CD4-positive, alpha-beta memory T cell (primary cell): ENCODE results near the gene NXF3. TPM values are rescaled to one million over a fixed set of nuclear protein-coding genes. Genes with fewer than 3 reads are reported as not detected.
"Not testable (repeated sequence)": the region's sequence is repeated elsewhere in the genome, so short reads cannot be mapped to it uniquely, and the experiment has no call there.

Experiments used
- CTCF ChIA-PET: fragments of 350-600 bp; sonication (Branson Sonifier 250); formaldehyde crosslinking; loops from one replicate; lab custom pipeline; 2021; ENCODE audit warnings: inconsistent platforms; ENCODE audit not compliant: partially characterized antibody; lab: Charles Lee
- POLR2A ChIA-PET: fragments of 350-600 bp; sonication (Branson Sonifier 250); formaldehyde crosslinking; loops from one replicate; lab custom pipeline; 2021; ENCODE audit not compliant: partially characterized antibody; lab: Charles Lee
- DNase-seq, 5 donors: peaks; one replicate each; pipeline versions ENCODE4 v3.0.0 to v3.0.0-alpha.2; 2020 to 2022; ENCODE audit warnings: mixed read lengths in 1 of 5
- H3K27ac ChIP-seq: one replicate; pipeline ENCODE4 v1.7.0; 2013; ENCODE audit warnings: low read depth, low read length
- H3K27me3 ChIP-seq: 2 replicates; pipeline ENCODE4 v1.7.0; 2013; ENCODE audit warnings: mild to moderate bottlenecking, low read length, moderate library complexity; ENCODE audit not compliant: insufficient read depth
- H3K36me3 ChIP-seq: 2 replicates; pipeline ENCODE4 v1.7.0; 2013; ENCODE audit warnings: mild to moderate bottlenecking, low read length, moderate library complexity; ENCODE audit not compliant: insufficient read depth
- H3K4me1 ChIP-seq: 2 replicates; pipeline ENCODE4 v1.7.0; 2013; ENCODE audit warnings: mild to moderate bottlenecking, low read length, moderate library complexity; ENCODE audit not compliant: insufficient read depth
- H3K4me3 ChIP-seq, 2 donors: one replicate each; pipeline ENCODE4 v1.7.0; 2013; ENCODE audit warnings: low read length in 2 of 2, mild to moderate bottlenecking in 1 of 2
- H3K9me3 ChIP-seq, 2 donors: one replicate each; pipeline ENCODE4 v1.7.0; 2013; ENCODE audit warnings: low read length in 2 of 2, control low read depth in 1 of 2; ENCODE audit not compliant: control insufficient read depth in 1 of 2
- H3K27ac Mint-ChIP-seq, 7 donors: one replicate each; pipeline ENCODE4 v1.8.0; 2020 to 2021; ENCODE audit warnings: mixed read lengths in 7 of 7, mild to moderate bottlenecking in 6 of 7, inconsistent platforms in 3 of 7, moderate library complexity in 3 of 7
- H3K27me3 Mint-ChIP-seq, 2 donors: one replicate each; pipeline ENCODE4 v1.8.0; 2020 to 2021; ENCODE audit warnings: mixed read lengths in 2 of 2
- H3K36me3 Mint-ChIP-seq, 2 donors: one replicate each; pipeline ENCODE4 v1.8.0; 2020 to 2021; ENCODE audit warnings: mixed read lengths in 2 of 2, inconsistent platforms in 1 of 2, mild to moderate bottlenecking in 1 of 2
- H3K4me1 Mint-ChIP-seq, 4 donors: one replicate each; pipeline ENCODE4 v1.8.0; 2020 to 2021; ENCODE audit warnings: mixed read lengths in 4 of 4, mild to moderate bottlenecking in 1 of 4
- H3K4me3 Mint-ChIP-seq, 8 donors: one replicate each; pipeline ENCODE4 v1.8.0; 2020 to 2021; ENCODE audit warnings: mixed read lengths in 8 of 8, mild to moderate bottlenecking in 7 of 8, moderate library complexity in 6 of 8, inconsistent platforms in 3 of 8
- H3K9me3 Mint-ChIP-seq, 8 donors: one replicate each; pipeline ENCODE4 v1.8.0; 2020 to 2021; ENCODE audit warnings: mixed read lengths in 8 of 8, mild to moderate bottlenecking in 5 of 8, inconsistent platforms in 3 of 8, moderate library complexity in 1 of 8
- intact Hi-C: fragments of 100-400 bp; cut with micrococcal nuclease; formaldehyde crosslinking; loops from one replicate; pipeline ENCODE4 v1.15.1; 2023
- polyA plus RNA-seq, 2 donors: library from polyadenylated mRNA; unstranded; fragments of 300-500 nt; fragmentation: Illumina TruSeq; gene quantifications; one replicate each; pipeline ENCODE4 v1.2.3, GENCODE V29; 2021
- total RNA-seq, 2 experiments: library from RNA; stranded (reverse); gene quantifications; one replicate each; pipeline ENCODE4 v1.2.3, GENCODE V29; 2021

NXF3 gene
- total and polyA plus RNA-seq, 4 experiments from 2014 or later, result not detected

DNA sequence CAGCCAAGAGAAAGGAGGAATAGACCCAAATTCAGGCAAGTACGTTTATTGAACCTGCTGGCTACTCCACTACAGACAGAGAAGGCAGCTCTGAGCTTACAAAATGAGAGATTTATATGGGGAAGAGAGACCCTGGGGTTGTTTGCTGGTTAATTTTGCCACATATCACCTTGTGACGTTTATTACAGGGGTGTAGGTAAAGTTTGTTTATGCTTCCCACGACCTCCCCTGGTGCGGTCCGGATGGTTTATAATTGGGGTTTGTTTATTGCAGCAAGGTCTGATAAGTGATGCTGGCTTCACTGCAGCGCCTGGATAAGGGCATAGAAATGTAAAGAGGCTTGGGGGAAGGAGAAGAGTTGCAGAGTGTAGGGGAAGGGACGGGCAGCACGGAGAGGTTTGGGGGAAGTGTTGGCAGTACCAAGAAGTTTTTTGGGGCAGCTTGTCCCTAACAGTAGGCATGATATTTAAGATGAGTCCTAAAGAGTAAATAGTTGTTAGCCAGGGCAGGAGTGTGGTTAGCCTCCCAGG, 41.6 kb downstream of the NXF3 start:
- H3K9me3 ChIP-seq, result no peaks in the 10 kb centered on the region
- Mint-ChIP-seq H3K9me3 (peaks cover 0 to 6% (median under 1%) of the 10 kb centered on the region in 8 donors), H3K36me3 (no peaks in the 10 kb centered on the region), H3K27ac (no peak overlapping the region), H3K4me1 (no peaks in the 10 kb centered on the region), H3K27me3 (peaks cover 2 to 4% of the 10 kb centered on the region in 2 donors), H3K4me3 (no peak overlapping the region)
- intact Hi-C loops, result no loop called here
- no peak overlapping the region for H3K27ac ChIP-seq
- DNase-seq, result no peak
- H3K27me3 ChIP-seq, result no peaks in the 10 kb centered on the region
- no peak overlapping the region for H3K4me3 ChIP-seq
- no peaks in the 10 kb centered on the region for H3K36me3 ChIP-seq
- ChIA-PET CTCF (no interaction called here), POLR2A (no interaction called here)
- no peaks in the 10 kb centered on the region for H3K4me1 ChIP-seq

GRCh38 chrX:103033371-103033770, 59.6 kb downstream of the NXF3 start:
- POLR2A ChIA-PET, CTCF ChIA-PET, H3K4me1 Mint-ChIP-seq: not testable (repeated sequence)

More at GRCh38 chrX:103033371-103033770, 59.6 kb downstream of the NXF3 start:
- intact Hi-C loops, H3K36me3 Mint-ChIP-seq, H3K27ac Mint-ChIP-seq, H3K9me3 ChIP-seq, H3K27me3 Mint-ChIP-seq, H3K27ac ChIP-seq, H3K27me3 ChIP-seq, H3K9me3 Mint-ChIP-seq, H3K4me3 Mint-ChIP-seq, H3K4me3 ChIP-seq, H3K4me1 ChIP-seq, DNase-seq, H3K36me3 ChIP-seq: not testable (repeated sequence)

Other genes starting within 250 kb of the NXF3 start
- gene RAB40AL, start 155.9 kb downstream of the NXF3 start, total RNA-seq, result under 1 TPM in 1 of 2 experiments, not detected in 1; 0.64 TPM
- not detected for gene RAB40AL, start 155.9 kb downstream of the NXF3 start, polyA plus RNA-seq
- not detected for gene BEX1, start 29.0 kb downstream of the NXF3 start, total RNA-seq
- gene BEX1, start 29.0 kb downstream of the NXF3 start, polyA plus RNA-seq, result under 1 TPM in 1 of 2 donors, not detected in 1; 0.50 TPM
- gene BEX4, start 122.0 kb upstream of the NXF3 start, total RNA-seq, result 10 to 100 TPM; 38.9 to 39.6 TPM
- 100 to 1,000 TPM in 1 of 2 donors, 10 to 100 TPM in 1; 58.3 to 101 TPM for gene BEX4, start 122.0 kb upstream of the NXF3 start, polyA plus RNA-seq
- gene TCEAL8, start 162.0 kb upstream of the NXF3 start, total RNA-seq, result 10 to 100 TPM; 33.9 to 35.3 TPM
- gene TCEAL8, start 162.0 kb upstream of the NXF3 start, polyA plus RNA-seq, result 100 to 1,000 TPM in 1 of 2 donors, 10 to 100 TPM in 1; 71.5 to 122 TPM
- not detected for gene TCEAL5, start 183.6 kb upstream of the NXF3 start, total RNA-seq
- gene TCEAL5, start 183.6 kb upstream of the NXF3 start, polyA plus RNA-seq, result not detected
- 10 to 100 TPM; 41.9 to 48.2 TPM for gene BEX2, start 217.8 kb upstream of the NXF3 start, total RNA-seq
- gene BEX2, start 217.8 kb upstream of the NXF3 start, polyA plus RNA-seq, result 100 to 1,000 TPM in 1 of 2 donors, 10 to 100 TPM in 1; 71.4 to 112 TPM
- gene TCEAL7, start 237.1 kb upstream of the NXF3 start, total RNA-seq, result not detected
- not detected for gene TCEAL7, start 237.1 kb upstream of the NXF3 start, polyA plus RNA-seq